Prostate gland (tissue), 2 donors: ENCODE measurements around the gene FBXO10. TPM values are rescaled to one million over a fixed set of nuclear protein-coding genes. Genes with fewer than 3 reads are reported as not detected.

Experiments used
- DNase-seq: peaks from one replicate; pipeline ENCODE4 v3.0.0-alpha.2; 2019; ENCODE audit warnings: low spot score
- H3K27ac ChIP-seq, 2 donors: fragments of 200-600 bp; sonication (generic); 2 replicates each; pipeline ENCODE4 v1.5.1; 2017 to 2019
- H3K27me3 ChIP-seq: fragments of 200-600 bp; sonication (generic); replicated peaks from 2 replicates; pipeline ENCODE4 v1.5.1; 2019; ENCODE audit not compliant: insufficient read depth
- H3K36me3 ChIP-seq, 2 donors: fragments of 200-600 bp; sonication (generic); 1 replicate in 1 of 2; 2 replicates in 1 of 2; pipeline versions ENCODE4 v1.5.1 to v1.8.1; 2017 to 2019
- H3K4me1 ChIP-seq: fragments of 200-600 bp; sonication (generic); replicated peaks from 2 replicates; pipeline ENCODE4 v1.5.1; 2019
- H3K4me3 ChIP-seq, 2 donors: fragments of 200-600 bp; sonication (generic); 2 replicates each; pipeline ENCODE4 v1.5.1; 2017 to 2019
- H3K9me3 ChIP-seq: fragments of 200-600 bp; sonication (generic); 2 replicates; pipeline ENCODE4 v1.5.1; 2017
- CTCF ChIP-seq, 4 experiments: fragments of 200-600 bp in 2 of 4; fragments of 450-650 bp in 2 of 4; sonication (generic) in 2 of 4; IDR thresholded peaks; 1 replicate in 3 of 4; 2 replicates in 1 of 4; pipeline ENCODE4 v1.5.1; 2016 to 2019; ENCODE audit warnings: antibody characterized with exemption in 4 of 4, mild to moderate bottlenecking in 2 of 4, moderate library complexity in 2 of 4
- POLR2A ChIP-seq: fragments of 450-650 bp; IDR thresholded peaks from one replicate; pipeline ENCODE4 v1.6.1; 2016; ENCODE audit warnings: antibody characterized with exemption, mild to moderate bottlenecking
- POLR2AphosphoS5 ChIP-seq: sonication (generic); formaldehyde crosslinking; IDR thresholded peaks from one replicate; pipeline ENCODE4 v1.6.1; 2017; ENCODE audit warnings: antibody characterized with exemption
- WGBS: methylation state at CpG from one replicate; pipeline ENCODE4 v1.1.5; 2018; 5-methylcytosine and 5-hydroxymethylcytosine counted together
- intact Hi-C: fragments of 100-400 bp; cut with DNase I; formaldehyde crosslinking; loops from one replicate; pipeline ENCODE4 v1.14.2; 2022
- total RNA-seq, 2 donors: library from RNA; depleted of rRNA; stranded (reverse); fragments of >200 nt; gene quantifications; one replicate each; pipeline ENCODE4 v1.1.0, GENCODE V29; 2016

The FBXO10 gene
- total RNA-seq, 2 donors from 2014 or later, result 8.5 to 17.6 TPM

- TF ChIP-seq POLR2AphosphoS5 (no peak), POLR2A (no peak), CTCF (IDR thresholded peaks at IDR 0.05) (no peak)
- Histone ChIP-seq H3K9me3 (no peaks in the 10 kb centered on the region), H3K4me1 (no peaks in the 10 kb centered on the region), H3K27ac (no peak overlapping the region), H3K27me3 (no peaks in the 10 kb centered on the region), H3K4me3 (no peak overlapping the region), H3K36me3 (no peaks in the 10 kb centered on the region)
- intact Hi-C loops, result no loop called here
- 82% methylated on average over 10 of the region's 10 CpGs for WGBS
- no peak for DNase-seq
Observed at GRCh38 chr9:37534901-37535300, 41.3 kb downstream of the FBXO10 start.

GRCh38 chr9:37534412-37534811 is 41.8 kb downstream of the FBXO10 start:
- Histone ChIP-seq H3K4me3 (no peak overlapping the region), H3K27ac (no peak overlapping the region), H3K27me3 (no peaks in the 10 kb centered on the region), H3K4me1 (no peaks in the 10 kb centered on the region), H3K9me3 (no peaks in the 10 kb centered on the region), H3K36me3 (no peaks in the 10 kb centered on the region)
- no peak for DNase-seq
- WGBS, result 87% methylated on average over 7 of the region's 7 CpGs
- no peak for TF ChIP-seq POLR2A
- TF ChIP-seq CTCF (IDR thresholded peaks at IDR 0.05), result no peak
- TF ChIP-seq POLR2AphosphoS5, result no peak
- intact Hi-C loops, result no loop called here

- Histone ChIP-seq H3K36me3 (no peaks in the 10 kb centered on the region), H3K4me1 (no peaks in the 10 kb centered on the region)
- TF ChIP-seq POLR2A (no peak), POLR2AphosphoS5 (no peak), CTCF (IDR thresholded peaks at IDR 0.05) (no peak)
Observed at GRCh38 chr9:37531699-37532098, 44.5 kb downstream of the FBXO10 start.

GRCh38 chr9:37528652-37529471 is 47.3 kb downstream of the FBXO10 start:
- no peak overlapping the region for H3K4me3 ChIP-seq
- H3K27ac ChIP-seq, result no peak overlapping the region
- H3K27me3 ChIP-seq, result no peaks in the 10 kb centered on the region
- 71% methylated on average over 18 of the region's 18 CpGs for WGBS
- no peaks in the 10 kb centered on the region for H3K4me1 ChIP-seq
- H3K36me3 ChIP-seq, result peaks cover 0 to 3% of the 10 kb centered on the region in 2 donors
- no peaks in the 10 kb centered on the region for H3K9me3 ChIP-seq
- peak; percentile 13 for DNase-seq
- TF ChIP-seq POLR2AphosphoS5 (no peak), POLR2A (no peak), CTCF (IDR thresholded peaks at IDR 0.05) (no peak)
- intact Hi-C loops, result no loop called here

More at GRCh38 chr9:37531699-37532098, 44.5 kb downstream of the FBXO10 start:
- H3K27ac ChIP-seq, result no peak overlapping the region
- DNase-seq, result no peak
- intact Hi-C loops, result no loop called here
- no peak overlapping the region for H3K4me3 ChIP-seq
- H3K9me3 ChIP-seq, result no peaks in the 10 kb centered on the region
- no peaks in the 10 kb centered on the region for H3K27me3 ChIP-seq
- WGBS, result 93% methylated on average over 13 of the region's 13 CpGs

- 90% methylated on average over 6 of the region's 6 CpGs for WGBS
- intact Hi-C loops, result no loop called here
- H3K36me3 ChIP-seq, result peaks cover 0 to 6% of the 10 kb centered on the region in 2 donors
Observed at GRCh38 chr9:37523916-37524315, 52.3 kb downstream of the FBXO10 start.

More at GRCh38 chr9:37523916-37524315, 52.3 kb downstream of the FBXO10 start:
- no peak overlapping the region for H3K4me3 ChIP-seq
- H3K4me1 ChIP-seq, result no peaks in the 10 kb centered on the region
- H3K27me3 ChIP-seq, result no peaks in the 10 kb centered on the region
- no peaks in the 10 kb centered on the region for H3K9me3 ChIP-seq
- no peak for TF ChIP-seq CTCF (IDR thresholded peaks at IDR 0.05)
- TF ChIP-seq POLR2AphosphoS5, result no peak
- TF ChIP-seq POLR2A, result no peak
- DNase-seq, result no peak
- no peak overlapping the region for H3K27ac ChIP-seq
